Measurements from ENCODE around the gene PLEKHG4.

DNA sequence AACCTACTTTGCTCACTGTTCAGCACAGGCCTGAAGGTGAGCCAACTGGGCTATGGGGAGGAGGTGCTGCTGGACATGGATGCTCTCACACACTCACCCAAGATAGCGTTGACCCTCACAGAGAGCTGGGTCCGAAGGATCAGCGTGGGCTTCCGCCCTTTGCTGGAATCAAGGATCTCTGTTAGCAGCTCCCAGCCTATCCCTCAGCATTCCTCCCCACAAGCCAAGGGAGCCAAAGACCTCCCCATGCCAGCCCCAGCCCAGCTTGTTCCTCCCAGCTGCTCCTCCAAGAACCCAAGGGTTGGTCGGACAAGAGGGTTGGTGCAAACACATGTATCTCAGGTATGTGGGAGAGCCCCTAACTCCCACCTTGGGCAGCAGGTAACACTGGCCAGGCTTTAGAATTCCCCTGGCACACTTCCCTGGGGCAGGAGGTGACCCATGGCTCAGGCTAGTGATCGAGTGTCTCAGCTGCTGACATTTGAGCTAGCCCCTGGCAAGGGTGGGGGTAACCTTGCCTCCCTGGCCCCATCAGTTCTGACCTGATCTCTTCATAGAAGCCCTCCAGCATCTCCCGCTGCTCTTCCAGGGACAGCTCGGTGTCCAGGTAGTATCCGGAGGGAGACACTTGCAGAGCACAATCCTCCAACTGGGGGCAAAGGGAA lies 40.4 kb upstream of the PLEKHG4 start:
- TF ChIP-seq PAX5 (IDR thresholded peaks at IDR 0.05; ENCODE audit: insufficient read depth, low read length, severe bottlenecking), result no peak
- no peak for TF ChIP-seq POLR2A (IDR thresholded peaks at IDR 0.05; ENCODE audit: low read depth, low read length)

Measured in GM12891 (cell line).